NCI-H187 treated with DMSO at 0.1 percent for 48 hours (cell line): ENCODE measurements around the gene PRDM16.

Experiments used
- DNase-seq: peaks from one replicate; lab custom pipeline; 2025; lab: John Stamatoyannopoulos, UW

Gene PRDM16

GRCh38 chr1:3032371-3033039, 36.5 kb upstream of the PRDM16 start:
- DNase-seq, result no peak

GRCh38 chr1:3033040-3033789, 35.8 kb upstream of the PRDM16 start:
- no peak for DNase-seq

GRCh38 chr1:3033790-3034090, 35.3 kb upstream of the PRDM16 start:
- no peak for DNase-seq

GRCh38 chr1:3034162-3034561, 34.8 kb upstream of the PRDM16 start:
- DNase-seq, result no peak

- no peak for DNase-seq
These were observed 34.1 kb upstream of the PRDM16 start for GRCh38 chr1:3034728-3035562.

- no peak for DNase-seq
These were observed 33.2 kb upstream of the PRDM16 start for GRCh38 chr1:3035563-3036446.

- DNase-seq, result no peak
These were observed 32.3 kb upstream of the PRDM16 start for GRCh38 chr1:3036447-3037280.

- no peak for DNase-seq
These were observed 31.5 kb upstream of the PRDM16 start for GRCh38 chr1:3037281-3038040.

GRCh38 chr1:3038113-3038551, 30.9 kb upstream of the PRDM16 start:
- DNase-seq, result no peak

- no peak for DNase-seq
These were observed 30.3 kb upstream of the PRDM16 start for GRCh38 chr1:3038571-3039181.

- DNase-seq, result no peak
These were observed 29.0 kb upstream of the PRDM16 start for GRCh38 chr1:3040004-3040403.

- no peak for DNase-seq
These were observed 26.5 kb upstream of the PRDM16 start for GRCh38 chr1:3042481-3042880.

GRCh38 chr1:3049164-3049563, 19.8 kb upstream of the PRDM16 start:
- no peak for DNase-seq

GRCh38 chr1:3049905-3050304, 19.1 kb upstream of the PRDM16 start:
- no peak for DNase-seq

- no peak for DNase-seq
These were observed 18.4 kb upstream of the PRDM16 start for GRCh38 chr1:3050603-3051002.

- no peak for DNase-seq
These were observed 17.4 kb upstream of the PRDM16 start for GRCh38 chr1:3051270-3052268.

GRCh38 chr1:3052501-3052900, 16.5 kb upstream of the PRDM16 start:
- DNase-seq, result no peak

- no peak for DNase-seq
These were observed 15.5 kb upstream of the PRDM16 start for GRCh38 chr1:3053366-3053980.
